BLaER1 (cell line): ENCODE measurements around the gene ACTR5.
"Not testable (repeated sequence)": the region's sequence is repeated elsewhere in the genome, so short reads cannot be mapped to it uniquely, and the experiment has no call there.

Experiments
- H3K27ac ChIP-seq: shearing (Covaris generic); formaldehyde crosslinking; 2 replicates; pipeline ENCODE4 v1.8.1; 2022
- H3K27me3 ChIP-seq: shearing (Covaris generic); formaldehyde crosslinking; 2 replicates; pipeline ENCODE4 v1.8.1; 2022
- H3K36me3 ChIP-seq: shearing (Covaris generic); formaldehyde crosslinking; 2 replicates; pipeline ENCODE4 v1.8.1; 2022
- H3K4me1 ChIP-seq: shearing (Covaris generic); formaldehyde crosslinking; 2 replicates; pipeline ENCODE4 v1.8.1; 2022
- H3K4me2 ChIP-seq: shearing (Covaris generic); formaldehyde crosslinking; 2 replicates; pipeline ENCODE4 v1.8.1; 2022
- H3K4me3 ChIP-seq: shearing (Covaris generic); formaldehyde crosslinking; 2 replicates; pipeline ENCODE4 v1.8.1; 2022
- H3K9ac ChIP-seq: shearing (Covaris generic); formaldehyde crosslinking; 2 replicates; pipeline ENCODE4 v1.8.1; 2022
- H3K9me3 ChIP-seq: shearing (Covaris generic); formaldehyde crosslinking; 2 replicates; pipeline ENCODE4 v1.8.1; 2022
- H4K20me1 ChIP-seq: shearing (Covaris generic); formaldehyde crosslinking; 2 replicates; pipeline ENCODE4 v1.8.1; 2022
- Cebpa-rat ChIP-seq: shearing (Covaris generic); IDR thresholded peaks from 2 replicates; pipeline ENCODE4 v1.8.1; 2022

ACTR5 gene

DNA sequence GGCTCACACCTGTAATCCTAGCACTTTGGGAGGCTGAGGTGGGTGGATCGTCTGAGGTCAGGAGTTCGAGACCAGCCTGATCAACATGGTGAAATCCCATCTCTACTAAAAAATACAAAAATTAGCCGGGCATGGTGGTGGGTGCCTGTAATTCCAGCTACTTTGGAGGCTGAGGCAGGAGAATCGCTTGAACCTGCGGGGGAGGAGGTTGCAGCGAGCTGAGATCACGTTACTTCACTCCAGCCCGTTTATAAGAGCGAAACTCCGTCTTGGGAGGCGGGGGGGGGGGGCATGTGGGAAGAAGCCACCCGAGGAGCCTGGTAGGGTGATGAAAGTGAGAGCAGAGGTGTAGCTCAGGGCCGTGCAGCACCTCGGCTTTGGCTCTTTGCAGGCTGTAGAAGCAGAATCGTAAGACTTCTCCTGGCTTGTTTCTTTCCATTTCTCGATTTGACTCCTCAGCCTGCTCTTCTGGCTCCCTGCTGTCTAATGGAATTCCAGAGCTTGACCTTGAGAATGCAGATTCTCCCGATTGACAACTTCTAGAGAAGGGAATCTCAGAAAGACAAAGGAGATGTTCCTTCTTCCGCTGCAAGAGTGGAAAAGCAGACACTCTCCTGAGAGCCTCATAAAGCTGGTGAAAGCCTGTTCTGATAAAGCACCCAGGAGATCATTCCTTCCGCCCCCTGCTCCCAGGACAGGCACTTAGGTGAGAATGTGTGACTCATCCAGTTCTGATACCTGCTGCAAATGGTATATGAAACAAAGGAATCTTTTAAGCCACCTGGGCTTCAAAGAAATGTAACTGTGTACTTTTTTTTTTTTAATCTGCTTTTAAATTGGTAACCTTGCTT, 31.2 kb downstream of the ACTR5 start:
- H3K9ac ChIP-seq, result no peak overlapping the region
- peaks cover 12% of the 10 kb centered on the region for H3K36me3 ChIP-seq
- no peaks in the 10 kb centered on the region for H4K20me1 ChIP-seq
- no peak overlapping the region for H3K4me2 ChIP-seq
- H3K9me3 ChIP-seq, result peaks cover 3% of the 10 kb centered on the region; the same call in 1 of the 2 replicates
- H3K4me3 ChIP-seq, result no peak overlapping the region
- no peak for TF ChIP-seq Cebpa-rat
- no peaks in the 10 kb centered on the region for H3K4me1 ChIP-seq
- H3K27ac ChIP-seq, result no peak overlapping the region
- H3K27me3 ChIP-seq, result no peaks in the 10 kb centered on the region

DNA sequence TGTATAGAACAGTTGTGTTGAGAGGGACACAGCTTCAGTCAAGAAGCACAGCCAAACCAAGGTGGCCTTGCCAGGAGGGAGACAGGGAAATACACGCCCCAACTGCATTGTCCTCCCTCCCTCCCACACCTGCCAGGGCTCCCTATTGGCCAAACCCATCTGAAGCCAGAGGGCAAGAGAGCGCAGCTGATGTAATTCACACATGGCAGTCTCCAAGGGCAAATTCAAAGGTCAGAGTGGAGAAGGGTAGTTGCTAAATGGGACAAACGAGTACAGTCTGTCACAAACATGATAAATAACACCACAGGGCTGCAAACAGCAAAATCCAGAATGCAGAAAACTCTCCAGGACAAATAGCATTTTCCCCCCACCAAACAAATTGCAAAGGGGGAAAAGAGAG, 34.0 kb downstream of the ACTR5 start:
- Histone ChIP-seq H3K27ac (no peak overlapping the region), H3K27me3 (no peaks in the 10 kb centered on the region), H3K4me3 (no peak overlapping the region), H3K4me1 (no peaks in the 10 kb centered on the region), H3K9me3 (no peaks in the 10 kb centered on the region), H3K9ac (no peak overlapping the region), H4K20me1 (no peaks in the 10 kb centered on the region), H3K4me2 (no peak overlapping the region), H3K36me3 (no peaks in the 10 kb centered on the region)
- no peak for TF ChIP-seq Cebpa-rat

DNA sequence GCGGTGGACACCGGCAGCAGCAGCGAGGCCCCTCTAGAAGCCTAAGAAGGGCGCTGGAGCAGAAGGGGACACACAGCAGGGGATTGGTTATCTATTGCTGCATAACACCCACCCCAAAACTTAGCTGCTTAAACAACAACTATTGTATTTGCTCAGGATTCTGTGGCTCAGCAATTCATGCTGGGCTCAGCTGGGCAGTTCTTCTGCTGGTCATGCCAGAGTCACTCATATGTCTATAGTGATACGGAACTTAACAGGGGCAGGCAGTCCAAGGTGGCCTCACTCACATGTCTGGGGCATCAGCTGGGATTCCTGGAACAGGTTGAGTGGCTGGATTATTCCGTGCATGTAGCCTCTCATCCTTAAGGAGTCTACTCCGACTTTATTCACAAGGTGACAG, 39.6 kb downstream of the ACTR5 start:
- Histone ChIP-seq H3K9me3 (no peaks in the 10 kb centered on the region), H3K36me3 (no peaks in the 10 kb centered on the region), H3K4me2 (no peak overlapping the region), H3K27ac (no peak overlapping the region), H3K27me3 (no peaks in the 10 kb centered on the region), H3K9ac (no peak overlapping the region), H3K4me1 (no peaks in the 10 kb centered on the region), H4K20me1 (no peaks in the 10 kb centered on the region), H3K4me3 (no peak overlapping the region)
- no peak for TF ChIP-seq Cebpa-rat

DNA sequence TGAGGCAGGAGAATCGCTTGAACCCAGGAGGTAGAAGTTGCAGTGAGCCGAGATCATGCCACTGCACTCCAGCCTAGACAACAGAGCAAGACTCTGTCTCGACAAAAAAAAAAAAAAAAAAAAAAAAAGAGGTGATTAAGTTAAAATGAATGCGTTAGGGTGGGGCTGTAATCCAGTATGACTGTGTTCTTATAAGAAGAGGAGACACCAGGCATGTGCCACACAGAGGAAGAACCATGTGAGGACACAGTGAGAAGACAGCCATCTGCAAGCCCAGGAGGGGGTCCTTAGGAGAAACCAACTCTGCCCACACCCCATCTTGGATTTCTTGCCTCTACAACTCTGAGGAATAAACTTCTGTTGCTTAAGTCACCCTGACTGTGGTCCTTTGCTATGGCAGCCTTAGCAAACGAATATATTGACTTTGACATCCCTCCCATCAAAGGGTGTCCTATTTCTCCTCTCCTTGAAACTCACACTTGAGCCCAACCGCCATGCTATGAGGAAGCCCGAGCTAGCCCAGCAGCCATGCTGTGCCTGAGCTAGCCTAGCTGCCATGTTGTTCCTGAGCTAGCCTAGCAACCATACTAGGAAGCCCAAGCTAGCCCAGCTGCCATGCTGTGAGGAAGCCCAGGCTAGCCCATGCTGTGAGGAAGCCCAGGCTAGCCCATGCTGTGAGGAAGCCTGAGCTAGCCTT, 41.4 kb downstream of the ACTR5 start:
- TF ChIP-seq Cebpa-rat, result no peak
- H3K4me3 ChIP-seq, result no peak overlapping the region
- H3K27ac ChIP-seq, result no peak overlapping the region
- no peaks in the 10 kb centered on the region for H4K20me1 ChIP-seq
- H3K27me3 ChIP-seq, result no peaks in the 10 kb centered on the region
- no peak overlapping the region for H3K9ac ChIP-seq
- no peaks in the 10 kb centered on the region for H3K9me3 ChIP-seq
- no peaks in the 10 kb centered on the region for H3K36me3 ChIP-seq
- no peak overlapping the region for H3K4me2 ChIP-seq
- H3K4me1 ChIP-seq, result no peaks in the 10 kb centered on the region

DNA sequence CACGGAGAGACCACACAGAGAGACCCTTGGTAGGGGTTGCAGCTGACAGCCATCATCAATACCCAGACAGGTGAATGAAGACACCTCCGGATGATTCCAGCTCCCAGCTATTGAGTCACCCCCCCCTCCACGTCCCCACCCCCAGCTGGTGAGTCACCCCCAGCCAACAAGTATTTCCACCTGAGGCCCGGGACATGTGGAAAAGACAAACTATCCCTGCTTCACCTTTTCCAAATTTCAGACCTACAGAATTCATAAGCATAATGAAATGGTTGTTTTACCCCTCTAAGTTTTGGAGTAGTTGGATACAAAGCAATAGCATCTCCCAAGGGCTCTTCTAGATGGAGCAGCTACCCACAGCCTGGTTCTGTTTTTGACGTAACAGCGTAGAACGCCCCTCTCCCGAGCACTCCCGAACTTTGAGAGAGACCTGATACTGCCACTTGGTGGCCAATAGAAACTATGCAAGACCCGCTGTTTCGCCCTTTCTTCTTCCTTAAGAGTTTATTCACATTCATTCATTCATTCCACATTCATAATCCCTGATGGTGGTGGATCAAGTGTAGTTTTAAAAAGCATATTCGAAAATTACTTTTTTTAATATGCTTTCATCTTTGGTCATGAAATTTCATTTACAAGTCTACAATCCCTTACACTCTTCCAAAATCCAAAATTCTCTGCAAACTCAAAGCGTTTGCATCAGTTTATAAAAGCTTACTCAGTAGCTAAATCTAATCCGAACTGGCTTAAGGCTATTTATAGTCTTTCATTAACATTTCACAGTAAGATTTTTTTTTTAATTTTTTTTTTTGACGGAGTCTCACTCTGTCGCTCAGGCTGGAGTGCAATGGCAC, 42.2 kb downstream of the ACTR5 start:
- Histone ChIP-seq H3K27me3 (no peaks in the 10 kb centered on the region), H3K4me3 (no peak overlapping the region), H3K4me1 (no peaks in the 10 kb centered on the region), H3K9ac (no peak overlapping the region), H3K4me2 (no peak overlapping the region), H3K36me3 (no peaks in the 10 kb centered on the region), H3K27ac (no peak overlapping the region), H4K20me1 (no peaks in the 10 kb centered on the region), H3K9me3 (no peaks in the 10 kb centered on the region)
- no peak for TF ChIP-seq Cebpa-rat

DNA sequence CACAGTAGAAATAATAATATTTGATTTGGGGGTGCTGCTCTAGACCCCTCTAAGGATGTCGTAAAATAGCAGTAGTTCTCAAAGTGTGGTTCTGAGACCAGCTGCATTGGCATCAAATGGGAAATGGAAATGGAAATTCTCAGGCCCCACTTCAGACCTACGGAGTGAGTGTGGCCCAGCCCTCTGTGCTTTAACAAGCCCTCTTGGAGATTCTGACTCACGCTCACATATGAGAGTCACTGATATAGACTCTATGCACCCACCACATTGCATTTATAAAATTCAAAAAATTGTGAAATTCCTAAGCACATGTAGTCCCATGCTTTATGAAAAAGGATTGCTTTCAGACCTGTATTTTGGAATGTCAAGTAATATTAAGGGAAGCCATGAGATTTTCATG, 43.0 kb downstream of the ACTR5 start:
- TF ChIP-seq Cebpa-rat, result no peak
- no peaks in the 10 kb centered on the region for H3K9me3 ChIP-seq

DNA sequence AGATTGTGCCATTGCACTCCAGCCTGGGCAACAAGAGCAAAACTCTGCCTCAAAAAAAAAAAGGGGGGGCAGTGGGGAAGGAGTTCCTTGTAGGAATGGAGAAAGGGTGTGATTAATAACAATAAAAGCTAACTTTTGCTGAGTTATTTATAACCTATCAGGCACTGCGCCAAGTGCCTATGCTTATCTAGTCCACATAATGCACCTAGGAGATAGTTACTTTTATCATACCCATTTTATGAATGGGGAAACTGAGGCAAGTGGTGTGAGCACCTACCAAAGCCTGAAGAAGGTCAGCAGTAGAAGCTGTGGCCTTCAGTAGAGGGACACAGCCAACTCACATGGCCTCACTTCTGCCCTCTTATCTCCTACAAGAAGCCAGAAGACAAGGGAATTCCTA, 43.7 kb downstream of the ACTR5 start:
- TF ChIP-seq Cebpa-rat, result no peak
- H4K20me1 ChIP-seq, result no peaks in the 10 kb centered on the region
- no peak overlapping the region for H3K27ac ChIP-seq

More for the DNA sequence above, 43.0 kb downstream of the ACTR5 start:
- no peak overlapping the region for H3K4me3 ChIP-seq
- H3K4me1 ChIP-seq, result no peaks in the 10 kb centered on the region
- H3K4me2 ChIP-seq, result no peak overlapping the region
- H3K27ac ChIP-seq, result no peak overlapping the region
- H3K9ac ChIP-seq, result no peak overlapping the region
- no peaks in the 10 kb centered on the region for H4K20me1 ChIP-seq
- no peaks in the 10 kb centered on the region for H3K27me3 ChIP-seq
- no peaks in the 10 kb centered on the region for H3K36me3 ChIP-seq

DNA sequence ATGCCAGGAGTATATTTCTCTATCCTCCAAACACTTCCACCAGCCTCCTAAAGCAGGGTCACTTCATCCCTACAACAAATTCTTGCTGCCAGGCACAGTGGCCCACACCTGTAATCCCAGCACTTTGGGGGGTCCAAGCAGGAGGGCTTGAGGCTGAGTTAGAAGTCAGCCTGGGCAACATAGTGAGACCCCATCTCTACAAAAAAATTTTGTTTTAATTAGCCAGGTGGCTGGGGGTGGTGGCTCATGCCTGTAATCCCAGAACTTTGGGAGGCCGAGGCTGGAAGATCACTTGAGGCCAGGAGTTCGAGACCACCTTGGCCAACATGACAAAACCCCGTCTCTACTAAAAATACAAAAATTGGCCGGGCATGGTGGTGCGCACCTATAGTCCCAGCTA, 45.8 kb downstream of the ACTR5 start:
- H3K4me2 ChIP-seq, H4K20me1 ChIP-seq, H3K4me3 ChIP-seq, H3K27me3 ChIP-seq, H3K4me1 ChIP-seq, H3K27ac ChIP-seq, H3K36me3 ChIP-seq, H3K9me3 ChIP-seq, H3K9ac ChIP-seq: not testable (repeated sequence)

More for the DNA sequence above, 43.7 kb downstream of the ACTR5 start:
- Histone ChIP-seq H3K4me3 (no peak overlapping the region), H3K36me3 (no peaks in the 10 kb centered on the region), H3K4me1 (no peaks in the 10 kb centered on the region), H3K4me2 (no peak overlapping the region), H3K9me3 (no peaks in the 10 kb centered on the region), H3K27me3 (no peaks in the 10 kb centered on the region), H3K9ac (no peak overlapping the region)

DNA sequence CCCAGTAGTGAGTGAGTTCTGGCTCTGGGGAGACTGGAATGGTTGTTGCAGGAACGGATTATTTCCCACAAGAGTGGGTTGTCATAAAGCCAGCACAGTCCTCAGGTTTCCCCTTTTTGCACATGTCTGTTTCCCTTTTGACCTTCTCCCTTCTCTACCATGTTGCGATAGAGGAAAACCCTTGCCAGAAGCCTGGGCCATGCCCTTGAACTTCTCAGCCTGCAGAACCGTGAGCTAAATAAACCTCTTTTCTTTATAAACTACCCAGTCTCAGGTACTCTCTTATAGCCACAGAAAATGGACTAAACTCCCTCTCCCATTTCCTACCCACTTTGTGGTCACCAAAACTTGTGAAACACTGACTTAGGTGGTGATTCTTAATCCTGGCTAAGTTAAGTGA, 50.0 kb downstream of the ACTR5 start:
- no peaks in the 10 kb centered on the region for H4K20me1 ChIP-seq
- H3K4me2 ChIP-seq, result no peak overlapping the region
- H3K4me3 ChIP-seq, result no peak overlapping the region
- no peaks in the 10 kb centered on the region for H3K27me3 ChIP-seq
- H3K36me3 ChIP-seq, result no peaks in the 10 kb centered on the region
- H3K4me1 ChIP-seq, result peaks cover 4% of the 10 kb centered on the region
- no peak overlapping the region for H3K9ac ChIP-seq
- H3K27ac ChIP-seq, result no peak overlapping the region
- no peaks in the 10 kb centered on the region for H3K9me3 ChIP-seq
- no peak for TF ChIP-seq Cebpa-rat

DNA sequence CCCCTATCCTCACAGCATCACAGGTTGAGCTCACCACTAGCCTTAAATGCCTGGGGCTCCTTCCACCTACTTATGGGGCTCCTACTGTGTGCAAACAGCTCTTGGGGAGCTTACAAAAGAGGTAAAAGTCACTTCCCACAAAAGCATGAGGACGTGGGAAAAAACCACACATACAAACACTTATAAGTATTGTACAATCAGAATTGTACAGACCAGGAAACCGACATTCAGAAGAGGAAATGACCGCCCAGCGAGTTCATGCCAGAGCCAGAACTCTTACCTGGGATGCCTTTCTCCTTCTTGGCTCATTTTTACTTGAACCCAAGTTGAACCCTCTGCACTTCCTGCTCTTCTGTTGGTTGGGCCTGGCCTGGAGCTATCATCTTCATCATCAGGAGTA, 50.9 kb downstream of the ACTR5 start:
- no peak overlapping the region for H3K9ac ChIP-seq
- H3K27ac ChIP-seq, result no peak overlapping the region
- no peak for TF ChIP-seq Cebpa-rat
- no peaks in the 10 kb centered on the region for H4K20me1 ChIP-seq
- H3K27me3 ChIP-seq, result no peaks in the 10 kb centered on the region
- no peak overlapping the region for H3K4me3 ChIP-seq
- H3K4me2 ChIP-seq, result no peak overlapping the region
- peaks cover 13% of the 10 kb centered on the region for H3K4me1 ChIP-seq
- H3K36me3 ChIP-seq, result no peaks in the 10 kb centered on the region
- H3K9me3 ChIP-seq, result no peaks in the 10 kb centered on the region
